IPS-18c (cell line): ENCODE data around the gene ASXL3.
A peak's percentile ranks its signal among the peaks of the same experiment; 100 is the strongest.

Source experiments
- H3K4me3 ChIP-seq: 2 replicates; pipeline ENCODE4 v1.7.0; 2013; ENCODE audit warnings: low read depth, mild to moderate bottlenecking, low read length, moderate library complexity; ENCODE audit not compliant: insufficient read depth
- H3K9me3 ChIP-seq: one replicate; pipeline ENCODE4 v1.6.1; 2013; ENCODE audit warnings: mild to moderate bottlenecking, low read length, moderate library complexity; ENCODE audit not compliant: control insufficient read depth, insufficient read depth

The ASXL3 gene

DNA sequence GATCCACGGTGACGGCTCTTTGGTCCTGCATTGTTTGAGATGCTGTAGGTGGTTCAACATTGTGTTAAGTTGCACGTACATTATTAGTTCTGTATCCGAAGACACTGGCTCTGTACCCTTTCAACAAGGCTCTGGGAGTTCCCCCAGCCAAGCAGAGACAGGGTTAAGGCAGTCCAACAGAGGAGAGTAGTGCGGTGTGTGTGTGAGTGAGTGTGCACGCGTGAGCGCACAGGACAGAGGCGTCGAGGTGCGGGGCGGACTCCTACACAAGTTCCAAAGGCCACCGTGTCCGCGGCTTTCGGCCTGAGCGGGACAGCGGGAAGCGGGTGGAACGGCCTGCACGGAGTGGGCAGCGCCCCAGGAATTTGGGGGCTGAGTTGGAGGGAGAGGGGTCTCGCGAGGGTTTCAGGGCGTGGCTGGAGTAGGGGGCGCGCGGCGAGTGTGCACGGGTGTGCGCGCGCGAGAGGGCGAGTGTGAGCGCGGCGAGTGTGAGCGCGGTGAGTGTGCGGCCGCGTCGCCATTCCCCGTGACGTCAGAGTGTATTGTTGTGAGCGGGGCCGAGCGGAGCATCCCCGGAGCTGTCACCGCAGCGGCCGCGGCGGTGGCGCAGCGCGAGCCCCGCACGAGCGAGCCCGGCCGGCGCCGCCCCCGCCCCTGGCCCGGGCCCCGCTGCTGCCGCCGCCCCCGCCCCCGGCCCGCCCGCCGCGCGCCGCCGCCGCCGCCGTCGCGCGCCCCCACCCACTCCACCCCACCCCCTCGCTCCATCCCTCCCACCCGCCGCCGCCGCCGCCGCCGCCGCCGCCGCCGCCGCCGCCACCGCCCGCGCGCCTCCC is at the start of gene ASXL3:
Gene ASXL3 (plus strand): TSS at position 535 of the 833 bp plus-strand sequence. CDS start 413 bp downstream, outside the sequence.
- Histone ChIP-seq H3K9me3 (no peaks in the 10 kb centered on the region), H3K4me3 (peak within 1 kb of the TSS; percentile 72)

- Histone ChIP-seq H3K4me3 (no peak overlapping the region), H3K9me3 (no peaks in the 10 kb centered on the region)
Observed at GRCh38 chr18:33532978-33533377, 45.0 kb upstream of the ASXL3 start.

- Histone ChIP-seq H3K9me3 (no peaks in the 10 kb centered on the region), H3K4me3 (no peak overlapping the region)
Observed at GRCh38 chr18:33536904-33537303, 41.1 kb upstream of the ASXL3 start.

DNA sequence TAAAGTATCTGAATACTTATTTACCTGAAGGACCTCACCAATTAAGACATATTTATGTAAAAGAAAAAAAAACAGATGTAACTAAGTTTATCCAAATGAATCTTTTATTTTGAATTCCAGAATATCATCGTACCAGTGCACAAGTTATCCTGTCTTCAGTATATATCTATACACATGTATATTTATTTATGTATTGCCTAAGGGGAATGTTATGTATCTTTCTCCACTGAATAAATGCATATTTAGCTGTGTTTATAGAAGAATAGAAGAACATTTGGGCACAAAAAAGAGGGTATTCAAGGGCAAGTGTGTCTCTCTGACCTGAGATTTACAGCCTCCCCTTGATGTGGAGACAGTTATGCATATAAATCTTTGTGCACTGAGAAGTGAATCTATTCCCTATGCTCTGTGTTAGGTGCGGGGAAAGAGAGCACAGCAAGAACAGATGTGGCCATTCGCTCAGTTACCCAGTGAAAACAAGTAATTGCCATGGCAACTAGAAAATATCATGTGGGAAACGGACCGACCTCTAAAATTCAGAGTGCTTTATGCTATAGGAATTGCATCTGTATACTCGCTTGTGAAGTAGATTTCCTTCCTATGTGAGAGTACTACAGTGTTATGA is 39.5 kb upstream of the ASXL3 start:
- H3K9me3 ChIP-seq: no peaks in the 10 kb centered on the region
- no peak overlapping the region for H3K4me3 ChIP-seq

DNA sequence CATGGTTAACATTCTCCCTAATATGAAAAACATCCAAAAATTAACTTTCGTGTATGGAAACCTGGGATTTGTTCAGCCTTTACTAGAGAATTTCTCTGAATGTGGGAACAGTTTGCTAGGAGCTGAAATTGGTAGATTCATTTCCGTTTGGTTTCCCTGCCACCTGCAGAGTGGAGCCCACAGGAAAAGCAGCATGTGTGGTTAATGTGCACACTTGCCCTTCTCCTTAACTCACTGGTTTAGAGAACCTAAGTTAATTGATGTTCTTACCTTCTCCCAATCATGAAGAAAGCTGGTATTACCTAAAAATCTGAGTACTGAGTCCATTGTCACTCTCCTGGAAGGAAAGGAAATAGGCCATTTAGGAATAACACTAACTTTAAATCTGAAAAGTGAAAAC is 37.6 kb upstream of the ASXL3 start:
- no peaks in the 10 kb centered on the region for H3K9me3 ChIP-seq

GRCh38 chr18:33541316-33541715 is 36.7 kb upstream of the ASXL3 start:
- Histone ChIP-seq H3K9me3 (no peaks in the 10 kb centered on the region), H3K4me3 (no peak overlapping the region)

More for the DNA sequence above, 37.6 kb upstream of the ASXL3 start:
- H3K4me3 ChIP-seq: no peak overlapping the region

DNA sequence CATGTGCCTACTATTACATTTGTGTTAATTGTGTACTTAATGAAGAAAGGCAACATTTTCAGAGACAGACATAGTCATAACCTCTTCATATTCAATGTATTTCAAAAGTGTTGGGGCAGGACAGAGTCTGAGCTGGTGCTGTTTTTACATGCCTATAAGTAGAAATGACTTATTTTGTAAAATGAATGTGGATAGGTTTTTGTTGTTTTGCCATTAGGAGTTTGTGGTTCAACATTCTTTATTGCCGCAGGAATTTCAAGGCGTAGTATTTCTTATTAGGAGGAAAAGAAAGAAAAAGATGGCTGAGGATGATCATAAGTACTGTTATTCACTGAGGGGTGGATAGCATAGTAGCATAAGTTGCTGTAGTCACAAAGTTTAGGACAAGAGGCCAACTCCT is 21.2 kb upstream of the ASXL3 start:
- no peak overlapping the region for H3K4me3 ChIP-seq
- H3K9me3 ChIP-seq: no peaks in the 10 kb centered on the region

DNA sequence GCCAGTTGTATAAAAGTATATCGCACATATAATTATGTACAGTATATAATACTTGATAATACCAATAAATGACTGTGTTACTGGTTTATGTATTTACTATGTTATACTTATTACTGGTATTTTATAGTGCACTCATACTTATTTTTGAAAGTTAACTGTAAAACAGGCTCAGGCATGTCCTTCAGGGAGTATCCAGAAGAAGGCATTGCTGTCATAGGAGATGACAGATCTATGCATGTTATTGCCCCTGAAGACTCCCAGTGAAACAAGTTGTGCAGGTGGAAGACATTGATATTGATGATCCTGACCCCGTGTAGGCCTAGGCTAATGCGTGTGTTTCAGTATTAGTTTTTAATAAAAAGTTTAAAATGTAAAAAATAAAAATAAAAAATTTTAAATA is 20.3 kb upstream of the ASXL3 start:
- Histone ChIP-seq H3K4me3 (no peak overlapping the region), H3K9me3 (no peaks in the 10 kb centered on the region)

- Histone ChIP-seq H3K9me3 (no peaks in the 10 kb centered on the region), H3K4me3 (no peak overlapping the region)
Observed at GRCh38 chr18:33558529-33558928, 19.5 kb upstream of the ASXL3 start.

DNA sequence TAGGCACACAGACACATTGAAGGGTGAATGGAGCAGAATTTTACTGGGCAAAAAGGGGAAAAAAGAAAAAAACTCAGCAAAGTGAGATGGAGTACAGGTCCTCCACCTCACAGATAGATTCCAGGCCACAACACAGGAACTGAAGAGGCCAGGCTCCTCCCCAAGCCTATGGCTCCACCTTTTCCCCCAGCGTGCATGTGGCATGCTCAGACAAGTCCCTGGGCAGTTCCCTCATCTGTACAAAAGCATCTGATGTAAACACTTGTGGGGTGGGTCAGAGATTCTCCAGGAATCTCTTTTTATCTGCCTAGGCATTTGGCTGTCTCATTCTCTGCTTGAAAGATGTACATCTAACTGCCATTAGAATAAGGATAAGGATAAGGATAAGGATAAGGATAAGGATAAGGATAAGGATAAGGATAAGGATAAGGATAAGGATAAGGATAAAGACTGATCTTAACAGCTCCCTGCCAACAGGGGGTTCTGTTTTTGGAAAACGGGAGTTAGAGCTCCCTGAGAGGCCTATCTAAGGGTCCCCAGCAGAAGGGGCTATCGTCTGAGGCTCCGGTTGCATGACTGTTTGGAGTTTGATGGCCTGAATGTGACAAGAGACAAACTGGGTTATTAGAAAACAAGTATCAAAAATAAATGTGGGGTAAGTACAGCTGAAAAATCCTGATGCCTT is 17.2 kb upstream of the ASXL3 start:
- Histone ChIP-seq H3K9me3 (no peaks in the 10 kb centered on the region), H3K4me3 (no peak overlapping the region)

DNA sequence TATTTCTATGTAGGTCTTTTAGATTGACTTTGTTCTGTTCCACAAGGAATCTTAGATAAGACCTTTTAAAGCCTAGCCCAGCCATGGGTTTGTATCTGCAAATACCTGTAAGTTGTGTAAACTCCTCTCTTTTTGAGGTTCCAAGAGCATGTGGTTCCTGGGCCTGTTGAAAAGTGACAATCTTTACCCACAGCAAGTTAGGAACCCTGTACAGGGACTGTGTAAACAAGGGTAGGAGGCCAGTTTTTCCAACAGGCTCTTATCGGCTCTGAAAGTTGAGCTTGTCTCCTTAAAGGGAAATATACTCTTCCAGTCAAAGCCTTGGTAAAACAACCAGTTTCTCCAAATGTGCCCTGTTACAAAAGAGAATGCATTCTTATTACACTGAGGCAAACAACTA is 15.3 kb upstream of the ASXL3 start:
- Histone ChIP-seq H3K9me3 (no peaks in the 10 kb centered on the region), H3K4me3 (no peak overlapping the region)

DNA sequence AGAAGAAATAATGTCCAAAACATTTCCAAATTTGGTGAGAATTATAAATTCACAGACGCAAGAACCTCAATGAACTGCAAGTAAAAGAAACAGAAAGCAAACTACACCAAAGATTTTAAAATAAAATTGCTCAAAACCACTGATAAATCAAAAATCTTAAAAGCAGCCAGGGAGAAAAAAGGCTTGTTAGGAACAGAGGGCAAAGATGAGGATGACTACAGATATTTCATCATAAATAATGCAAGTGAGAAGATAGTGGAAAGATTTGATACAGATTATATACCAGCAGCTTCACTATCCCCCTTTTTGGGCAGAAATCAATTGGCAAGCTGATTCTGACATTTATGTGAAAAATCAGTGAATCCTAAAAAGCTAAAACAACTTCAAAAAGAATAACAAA is 10.3 kb upstream of the ASXL3 start:
- H3K4me3 ChIP-seq: no peak overlapping the region
- H3K9me3 ChIP-seq: no peaks in the 10 kb centered on the region

GRCh38 chr18:33571998-33572787 is 5.8 kb upstream of the ASXL3 start:
- no peaks in the 10 kb centered on the region for H3K9me3 ChIP-seq
- no peak overlapping the region for H3K4me3 ChIP-seq

- H3K9me3 ChIP-seq: no peaks in the 10 kb centered on the region
- no peak overlapping the region for H3K4me3 ChIP-seq
Observed at GRCh38 chr18:33573193-33573592, 4.8 kb upstream of the ASXL3 start.

DNA sequence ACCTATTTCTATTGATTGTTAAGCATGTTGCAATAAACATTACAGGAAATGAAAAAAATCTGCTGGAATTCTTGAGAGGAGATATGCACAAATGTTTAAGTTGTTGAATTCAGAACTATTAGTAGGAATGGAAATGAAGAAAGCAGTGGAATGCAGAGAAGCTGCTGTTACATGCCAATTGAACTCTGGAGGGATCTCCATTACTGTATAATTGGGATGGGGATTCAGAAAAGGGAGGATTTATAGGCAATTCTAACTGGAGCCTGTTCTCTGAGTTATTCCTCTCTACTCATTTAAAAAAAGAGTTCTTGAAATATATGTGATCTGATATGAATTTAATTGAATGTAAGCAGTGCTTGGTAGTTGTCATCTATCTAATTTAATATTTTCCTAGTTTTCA is 2.6 kb upstream of the ASXL3 start:
- Histone ChIP-seq H3K9me3 (no peaks in the 10 kb centered on the region), H3K4me3 (no peak overlapping the region)

DNA sequence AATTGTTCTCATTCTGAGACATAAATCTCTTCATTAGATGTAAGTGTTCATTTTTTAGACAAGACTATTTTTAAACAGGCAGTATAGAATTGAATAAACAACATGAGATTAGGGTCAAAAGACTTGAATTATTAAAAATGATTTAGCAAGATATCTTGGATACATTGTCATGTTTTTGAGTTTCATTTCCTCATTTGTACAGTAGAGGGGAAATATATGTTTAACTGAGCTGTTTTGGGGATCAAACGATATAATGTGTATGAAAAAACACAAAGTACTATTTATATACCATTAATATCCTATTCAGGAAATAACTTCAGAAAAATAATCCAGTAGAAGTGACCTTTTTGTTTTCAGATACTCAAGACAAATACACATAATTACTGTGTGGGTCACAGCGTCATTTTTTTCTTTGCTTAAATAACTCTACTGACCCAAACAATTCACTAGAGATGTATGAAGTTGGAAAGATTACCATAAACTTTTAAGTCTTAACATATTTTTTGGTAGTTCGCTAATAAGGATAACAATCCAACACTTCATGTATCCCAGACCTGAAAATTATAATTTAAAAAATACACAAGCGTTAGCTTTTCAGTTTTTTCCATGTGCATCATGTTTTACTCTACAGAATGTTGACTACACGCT is 896 bp upstream of the ASXL3 start:
- Histone ChIP-seq H3K4me3 (peak overlapping the region; percentile 72; the same call in 1 of the 2 replicates), H3K9me3 (no peaks in the 10 kb centered on the region)
